HG02943 (cell line): Measurements from ENCODE around the gene S100A11.

Experiments used
- ATAC-seq: cut with Tn5 transposase; IDR thresholded peaks from one replicate; pipeline ENCODE4 v1.9.1; 2021; ENCODE audit warnings: mild to moderate bottlenecking, low read depth, moderate library complexity; ENCODE audit not compliant: unreplicated experiment

Gene S100A11

DNA sequence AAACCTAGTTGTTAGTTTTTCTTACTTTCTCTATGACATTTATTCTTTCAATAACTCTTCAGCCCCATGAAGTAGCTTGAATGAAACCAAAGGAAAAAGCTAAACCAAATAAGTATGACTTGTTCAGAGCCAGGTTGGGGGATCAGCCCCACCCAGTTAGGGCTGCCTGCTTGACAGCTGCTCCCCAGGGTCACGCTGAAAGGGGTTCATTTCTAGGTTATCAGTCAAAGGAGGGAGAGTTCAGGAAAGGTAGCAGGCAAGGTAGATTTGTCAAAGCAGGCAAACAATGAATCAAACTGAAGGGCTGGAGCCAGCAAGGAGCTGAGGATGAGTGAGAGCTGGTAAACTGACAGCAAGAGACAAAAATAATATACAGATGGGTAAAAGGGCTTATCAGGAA, 3.1 kb upstream of the S100A11 start:
- ATAC-seq: no peak

DNA sequence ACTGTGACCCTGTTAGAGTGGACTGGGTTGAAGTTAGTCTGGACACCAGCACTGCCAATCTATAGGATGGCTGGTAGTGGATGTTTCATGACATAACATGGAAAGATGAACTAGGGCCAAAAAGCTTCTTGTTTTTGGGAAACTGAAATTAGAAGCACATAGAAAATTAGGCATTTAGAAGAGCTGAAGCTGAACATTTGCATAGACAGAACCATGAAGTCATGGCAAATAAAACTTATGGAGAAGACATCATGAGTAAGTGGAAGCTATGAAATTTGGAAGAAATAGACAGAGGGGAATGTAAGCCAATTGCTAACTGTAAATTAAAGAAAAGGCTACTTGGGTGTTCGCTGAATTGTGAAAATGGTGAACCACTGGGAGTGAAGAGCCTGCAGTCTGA, 2.7 kb upstream of the S100A11 start:
- no peak for ATAC-seq

DNA sequence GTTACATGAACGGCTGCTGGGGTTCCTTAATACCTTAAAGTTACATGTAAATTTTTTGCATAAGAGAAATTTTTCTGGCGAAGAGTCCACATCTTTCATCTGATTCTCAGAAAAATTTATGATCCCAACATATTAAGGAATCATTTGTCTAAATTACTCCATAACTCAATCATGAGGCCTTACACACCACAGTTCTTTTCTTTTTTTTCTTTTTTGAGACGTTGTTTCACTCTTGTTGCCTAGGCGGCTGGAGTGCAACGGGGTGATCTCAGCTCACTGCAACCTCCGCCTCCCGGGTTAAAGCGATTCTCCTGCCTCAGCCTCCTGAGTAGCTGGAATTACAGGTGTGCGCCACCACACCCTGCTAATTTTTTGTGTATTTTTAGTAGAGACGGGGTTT, 2.1 kb upstream of the S100A11 start:
- ATAC-seq: no peak

DNA sequence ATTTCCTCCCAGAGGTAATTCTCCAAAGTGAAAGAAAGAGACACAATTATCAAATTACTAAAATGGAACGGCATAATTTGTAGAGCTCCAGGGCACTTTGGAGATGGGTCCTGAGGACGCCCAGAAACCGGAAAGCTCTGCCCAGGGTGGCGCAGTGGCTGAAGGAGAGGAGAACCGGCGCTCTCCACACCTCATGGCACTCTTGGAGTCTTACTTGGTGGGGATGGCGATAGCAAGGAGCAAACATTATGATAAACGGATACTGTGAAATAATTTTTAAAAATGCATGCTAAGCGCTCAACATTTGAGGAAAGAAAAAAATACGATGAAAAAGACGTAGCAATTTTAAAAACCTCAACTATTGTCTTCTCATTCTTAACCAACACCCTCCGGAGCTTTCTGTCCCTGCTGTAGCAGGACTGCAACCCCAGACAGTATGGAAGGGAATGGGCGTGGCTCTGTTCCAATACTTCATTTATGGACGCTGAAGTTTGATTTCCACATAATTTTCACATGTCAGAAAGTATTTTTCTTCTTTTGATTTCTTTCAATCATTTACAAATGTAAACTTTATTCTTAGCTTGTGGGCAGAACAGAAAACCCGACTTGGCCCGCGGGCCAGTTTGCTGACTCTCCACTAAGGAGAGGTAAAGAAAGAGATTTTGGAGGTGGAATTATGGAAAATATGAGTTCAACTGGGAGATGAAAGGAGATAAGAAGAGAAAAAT, 1.1 kb downstream of the S100A11 start:
- no peak for ATAC-seq

DNA sequence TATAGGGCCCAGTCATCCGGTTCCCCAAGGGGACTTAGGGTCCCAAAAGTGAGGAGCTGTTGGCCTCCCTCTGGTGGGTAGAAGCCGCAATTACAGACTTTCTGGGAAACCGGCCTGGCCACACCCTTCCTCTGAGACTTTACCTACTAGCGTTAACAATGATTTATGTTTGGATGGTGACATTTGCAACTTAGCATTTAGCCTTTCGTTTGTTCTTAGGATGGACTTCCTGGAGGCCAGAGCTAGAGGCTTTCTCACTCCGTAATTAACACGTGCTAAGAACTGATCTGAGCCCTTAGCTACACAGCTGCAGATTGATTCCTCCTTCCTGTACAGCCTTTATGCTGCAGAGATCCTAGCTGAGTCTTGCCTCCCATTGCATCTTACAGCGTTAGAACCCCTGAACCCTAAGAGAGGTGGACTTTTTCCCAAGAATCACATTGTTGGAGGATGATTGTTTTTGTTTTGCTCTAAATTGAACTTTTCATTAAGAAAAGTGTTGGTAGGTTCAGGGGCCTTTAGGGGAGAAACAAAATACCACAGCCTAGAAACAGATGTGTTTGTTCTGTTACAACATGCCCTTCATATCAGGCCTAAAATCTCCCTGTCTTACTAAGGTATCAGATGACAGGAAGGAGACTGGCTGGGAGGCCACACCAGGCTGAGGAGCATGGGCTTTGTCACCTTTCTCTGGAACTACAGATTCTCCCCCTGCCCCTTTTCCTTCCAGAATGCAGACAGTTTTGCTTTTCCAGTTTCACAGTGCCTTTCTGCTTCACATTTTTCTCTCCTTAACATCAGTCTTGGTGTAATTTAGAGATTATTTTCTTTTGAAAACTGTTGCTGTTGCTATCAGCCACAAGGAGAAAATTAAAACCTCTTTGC, 1.9 kb downstream of the S100A11 start:
- ATAC-seq: no peak

DNA sequence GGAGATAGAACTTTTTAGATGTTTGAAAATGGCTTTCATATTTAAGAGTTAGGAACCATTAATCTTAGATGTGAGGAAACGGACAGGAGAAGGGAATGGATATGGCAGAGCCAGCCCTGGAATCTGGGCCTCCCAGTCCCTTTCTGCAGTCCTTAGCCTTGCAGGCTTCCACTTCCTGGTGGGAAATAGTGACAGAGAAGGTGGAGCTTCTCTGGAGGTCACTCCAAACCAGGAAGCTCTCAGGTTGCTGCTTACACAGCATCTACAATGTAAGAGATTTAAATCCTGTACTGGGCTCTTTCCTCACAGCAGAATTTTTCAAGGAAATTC, 2.5 kb downstream of the S100A11 start:
- no peak for ATAC-seq

DNA sequence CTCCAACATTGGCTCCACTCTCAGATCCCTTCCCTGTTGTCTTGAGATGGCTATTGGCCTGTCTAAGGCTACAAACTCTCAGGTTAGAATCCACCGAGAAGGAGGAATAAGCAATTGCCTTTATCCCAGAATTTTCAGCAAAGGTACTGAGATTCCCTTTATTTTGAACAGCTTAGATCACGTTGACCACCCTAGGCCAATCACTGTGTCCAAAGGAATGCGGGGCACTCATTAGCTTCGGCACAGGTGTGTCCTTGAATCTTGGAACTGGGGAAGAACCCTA, 6.9 kb downstream of the S100A11 start:
- ATAC-seq: no peak

DNA sequence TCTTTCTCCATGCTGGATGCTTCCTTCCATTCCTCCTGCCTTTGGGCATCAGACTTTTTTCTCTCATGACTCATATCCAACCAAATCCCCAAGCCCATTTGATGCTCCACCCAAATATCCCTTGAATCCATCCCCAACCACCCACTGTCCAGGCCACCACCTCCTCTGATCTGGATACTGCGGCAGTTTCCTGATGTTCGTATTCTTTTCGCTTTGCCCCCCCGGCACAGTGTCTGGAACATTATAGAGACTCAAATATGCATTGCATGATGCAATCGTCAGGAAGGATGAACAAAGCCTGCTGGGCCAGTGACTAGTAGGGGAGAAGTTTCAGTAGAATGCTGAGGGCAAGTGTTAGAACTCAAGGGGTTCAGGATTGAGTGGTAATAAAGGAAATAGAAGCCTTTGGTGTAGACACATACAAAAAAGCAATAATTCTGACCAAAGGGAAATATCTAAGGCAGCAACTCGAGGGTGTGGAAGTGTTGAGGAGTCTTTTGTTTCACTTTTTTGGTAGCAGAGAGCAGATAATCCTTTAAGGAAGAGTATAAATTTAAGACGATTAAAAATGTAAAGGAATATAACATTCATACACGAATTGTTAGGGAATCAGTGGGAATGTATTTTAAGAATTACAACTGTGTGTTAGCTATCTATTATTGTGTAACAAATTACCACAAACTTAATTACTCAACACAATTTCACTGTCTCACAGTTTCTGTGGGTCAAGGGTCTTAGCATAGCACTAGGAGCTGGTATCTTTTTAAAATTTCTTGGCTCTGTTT, 7.5 kb downstream of the S100A11 start:
- ATAC-seq: no peak

DNA sequence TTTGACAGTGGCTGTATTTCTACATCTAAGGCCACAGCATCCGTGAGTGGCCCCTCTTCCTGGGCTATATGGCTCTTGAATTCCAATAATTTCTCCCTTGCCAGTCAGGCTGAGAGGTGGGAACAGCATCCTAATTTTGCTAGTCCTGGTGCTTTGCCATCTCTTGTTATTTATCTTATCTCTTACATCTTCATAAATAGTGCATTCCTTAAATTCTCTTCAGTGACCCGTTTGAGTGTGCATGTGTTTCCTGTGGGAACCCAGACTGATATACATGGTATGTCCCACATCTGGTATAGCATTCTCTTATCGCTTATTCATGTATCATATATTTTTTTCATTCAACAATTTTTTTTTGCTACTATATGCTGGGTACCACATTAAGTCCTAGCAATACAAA, 9.9 kb downstream of the S100A11 start:
- ATAC-seq: no peak

DNA sequence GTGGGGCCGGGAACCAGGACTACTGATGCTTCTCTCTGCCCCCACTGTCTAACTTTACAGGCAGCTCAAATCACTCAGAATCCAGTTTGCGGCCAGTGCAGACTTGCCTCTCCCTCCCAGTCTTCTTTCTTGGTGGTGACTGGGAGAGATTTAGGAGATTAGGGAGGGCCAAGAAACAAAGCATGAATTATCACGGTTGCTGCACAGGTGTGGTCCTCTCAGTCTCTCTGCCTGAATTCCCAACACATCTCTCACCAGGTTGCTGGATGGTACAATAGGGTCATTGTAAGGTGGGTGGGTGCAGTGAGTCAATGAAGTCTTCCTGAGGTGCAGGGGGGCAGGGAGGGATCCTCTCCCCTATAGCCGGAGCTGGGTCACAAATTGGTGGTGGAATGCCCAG, 12.6 kb downstream of the S100A11 start:
- no peak for ATAC-seq

DNA sequence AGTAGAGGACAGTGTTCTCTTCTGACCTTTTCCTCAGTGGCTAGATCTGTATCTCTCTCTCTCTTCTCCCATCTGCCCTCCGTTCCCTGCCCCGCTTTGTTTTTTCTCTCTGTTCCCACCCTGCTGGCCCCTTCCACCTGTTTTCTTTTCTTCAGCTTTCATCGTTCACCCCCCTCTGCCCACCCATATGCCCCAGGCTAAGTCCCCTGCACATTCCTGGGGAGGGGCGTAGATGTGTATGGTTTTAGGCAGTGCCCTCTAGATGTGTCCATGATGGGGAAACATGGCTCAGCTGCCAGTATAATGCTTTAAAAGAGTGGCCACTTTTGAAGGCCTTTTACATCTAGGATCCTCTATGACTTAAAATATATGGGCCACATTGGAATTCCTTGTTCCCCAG, 13.6 kb downstream of the S100A11 start:
- ATAC-seq: no peak

DNA sequence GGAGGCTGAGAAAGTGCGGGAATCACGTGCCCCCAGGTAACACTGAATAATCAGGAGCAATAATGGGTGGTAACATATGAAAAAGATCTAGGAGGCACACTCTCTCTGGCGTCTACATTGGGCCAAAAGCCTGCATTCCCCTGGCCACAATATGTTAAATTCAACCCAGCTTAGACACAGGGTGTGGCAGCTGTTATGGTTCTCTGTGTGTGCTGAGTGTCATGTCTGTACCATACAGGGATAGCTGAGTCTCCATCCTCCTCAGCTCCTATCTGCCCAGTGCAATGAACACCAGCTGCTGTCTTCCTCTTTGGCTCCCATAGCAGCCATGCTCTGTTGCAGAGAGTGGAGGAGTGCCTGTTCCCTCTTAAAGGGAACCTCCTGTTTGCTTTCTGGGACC, 14.3 kb downstream of the S100A11 start:
- ATAC-seq: no peak

DNA sequence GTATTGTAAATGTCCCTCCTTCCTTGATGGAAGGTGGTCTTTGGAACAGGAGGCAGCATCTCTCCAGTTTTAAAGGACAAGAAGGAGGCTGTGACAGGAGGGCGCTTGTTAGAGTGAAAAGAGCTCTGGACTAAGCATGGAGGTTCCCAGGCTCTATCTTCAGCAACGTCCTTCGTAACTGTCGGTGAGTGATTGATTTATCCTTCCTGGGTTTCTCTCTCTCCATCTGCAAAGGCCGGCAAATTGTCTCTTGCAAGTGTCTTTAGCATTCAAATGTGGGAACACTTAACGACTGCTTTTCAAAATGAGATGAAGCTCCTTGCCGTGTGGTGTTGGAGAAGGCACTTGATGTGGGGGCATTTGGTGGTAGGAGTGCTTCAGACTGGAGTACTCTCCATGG, 15.2 kb downstream of the S100A11 start:
- no peak for ATAC-seq

DNA sequence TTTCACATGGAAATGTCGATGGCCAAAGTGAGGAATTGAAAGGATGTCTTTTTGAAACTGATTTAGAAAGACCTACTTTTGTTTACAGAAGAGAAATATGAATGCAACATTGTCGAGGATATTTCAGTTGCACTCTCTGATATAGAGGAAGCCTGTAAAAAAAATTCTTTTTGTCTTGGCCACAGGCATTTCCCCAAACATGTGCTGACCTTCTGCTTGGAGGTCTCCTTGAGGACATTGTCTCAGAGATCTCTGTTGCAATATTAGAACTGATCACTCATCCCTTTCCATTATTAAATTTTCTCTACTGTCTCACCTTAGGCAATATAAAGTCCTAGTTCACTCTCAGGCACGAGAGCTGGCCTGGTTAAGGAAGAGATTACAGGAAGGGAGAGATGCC, 16.0 kb downstream of the S100A11 start:
- no peak for ATAC-seq

DNA sequence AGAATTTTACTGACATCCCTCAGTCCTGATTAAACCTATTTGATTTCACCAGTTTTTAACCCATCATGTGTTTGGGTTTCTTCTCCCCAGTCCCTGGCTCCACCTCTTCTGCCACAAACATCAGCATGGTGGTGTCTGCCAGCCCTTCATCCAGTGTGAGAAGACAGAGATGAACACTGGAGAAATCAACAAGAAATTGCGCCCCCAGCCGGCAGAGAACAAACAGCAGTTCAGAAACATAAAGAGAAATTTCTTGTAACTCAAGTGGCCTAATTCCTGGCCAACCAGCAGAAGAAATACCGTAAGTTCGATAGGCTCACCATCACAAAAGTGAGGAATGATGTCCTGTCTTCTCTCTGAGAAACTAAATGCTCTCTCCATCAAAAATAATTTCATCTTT, 18.3 kb downstream of the S100A11 start:
- ATAC-seq: no peak

DNA sequence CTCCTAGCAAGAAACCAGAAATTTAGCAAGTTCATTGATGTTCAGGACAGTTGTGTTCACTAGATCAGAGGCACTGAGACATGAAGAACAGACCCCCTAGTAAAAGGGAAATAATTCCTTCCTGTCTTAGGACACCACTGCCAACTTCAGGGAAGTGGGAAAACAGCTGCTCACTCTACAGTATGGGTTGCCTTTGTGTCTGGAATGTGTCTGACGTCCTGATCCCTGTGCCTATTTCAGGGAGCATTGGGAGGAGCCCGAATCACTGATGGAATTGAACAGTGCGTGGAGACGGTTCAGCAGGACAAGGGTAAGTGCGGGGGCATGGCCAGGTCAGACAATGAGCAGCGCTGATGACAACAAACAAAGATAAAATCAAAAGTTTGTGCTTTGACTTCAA, 21.0 kb downstream of the S100A11 start:
- no peak for ATAC-seq

DNA sequence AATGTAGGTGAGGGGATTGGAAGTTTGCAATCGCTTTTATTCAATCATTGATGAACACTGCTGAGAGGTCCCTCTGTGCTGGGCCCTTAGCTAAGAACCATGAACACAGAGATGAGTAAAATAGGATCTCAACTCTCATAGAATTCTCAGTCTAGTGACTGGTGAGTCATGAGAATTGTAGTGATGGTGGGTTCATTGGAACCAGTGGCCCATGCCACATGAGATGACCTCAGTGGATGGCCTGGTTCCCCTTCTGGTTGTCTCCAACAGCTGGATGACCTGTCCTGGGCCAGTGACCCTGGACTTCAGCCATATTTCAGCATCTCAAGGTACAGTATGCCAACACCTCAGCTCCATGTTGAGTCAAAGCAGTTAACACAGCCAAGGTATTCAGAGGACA, 21.9 kb downstream of the S100A11 start:
- ATAC-seq: no peak

DNA sequence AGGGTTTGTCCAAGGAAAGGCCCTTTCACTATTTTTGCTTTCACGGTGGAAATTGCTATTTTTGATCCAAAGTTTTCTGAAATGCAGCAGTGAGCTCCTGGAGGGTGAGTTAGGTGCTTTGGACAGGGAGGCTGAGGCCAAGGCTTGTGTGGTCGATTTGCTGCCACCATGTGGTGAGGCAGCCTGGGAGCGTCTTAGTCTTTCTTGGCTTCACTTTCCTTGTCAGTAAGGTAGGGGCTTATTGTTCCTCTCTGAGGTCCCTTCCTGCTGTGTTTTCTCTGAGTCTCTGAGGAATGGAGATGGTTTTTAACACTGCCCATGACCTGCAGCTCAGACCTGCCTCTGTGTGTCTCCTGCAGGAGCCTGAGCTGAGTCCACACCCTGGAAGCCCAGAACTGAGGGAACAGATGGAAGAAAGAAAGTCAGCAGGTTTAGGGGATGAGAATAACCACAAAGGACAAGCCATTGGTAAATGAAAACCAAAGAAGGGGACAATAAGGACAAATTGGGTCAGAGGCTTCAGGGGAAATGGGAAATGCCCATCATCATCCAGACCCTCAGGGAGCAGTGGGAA, 23.1 kb downstream of the S100A11 start:
- ATAC-seq: no peak

DNA sequence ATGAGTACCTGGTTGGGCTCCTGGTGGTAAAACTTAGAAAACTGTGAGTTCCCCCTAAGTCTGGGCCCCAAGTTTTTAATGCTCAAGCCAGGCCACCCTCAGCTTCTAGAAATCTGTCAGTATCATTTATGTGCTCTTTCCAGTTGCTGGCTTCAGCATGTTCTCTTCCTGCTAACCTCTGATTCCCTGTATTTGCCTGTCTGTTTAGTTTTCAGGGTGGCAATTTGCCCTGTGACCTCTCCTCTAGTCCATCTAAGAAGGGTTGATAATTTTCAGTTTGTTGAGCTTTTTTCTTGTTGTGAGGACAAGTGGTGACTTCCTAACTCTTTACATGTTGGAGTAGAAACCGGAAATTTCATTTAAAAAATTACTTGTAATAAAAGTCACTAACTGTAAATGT, 27.1 kb downstream of the S100A11 start:
- no peak for ATAC-seq

DNA sequence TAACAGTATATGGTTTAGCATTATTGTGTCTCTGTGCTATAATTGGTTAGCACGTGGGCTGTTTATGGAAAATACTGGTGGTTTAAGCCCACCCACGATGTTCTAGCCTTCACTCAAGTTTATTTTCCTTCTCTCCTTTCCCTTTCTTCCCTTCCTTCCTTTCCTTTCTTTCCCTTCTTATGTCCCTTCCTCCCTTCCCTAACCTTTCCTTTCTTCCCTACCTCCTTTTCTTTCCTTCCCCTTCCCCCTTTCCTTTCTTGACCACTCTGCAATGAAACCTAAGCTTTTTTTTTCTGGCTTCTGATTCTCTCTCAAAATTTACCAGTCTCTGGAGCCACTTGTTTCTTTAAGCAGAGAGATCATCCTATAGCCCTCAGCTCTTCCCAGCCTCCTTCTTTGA, 29.8 kb downstream of the S100A11 start:
- ATAC-seq: no peak

DNA sequence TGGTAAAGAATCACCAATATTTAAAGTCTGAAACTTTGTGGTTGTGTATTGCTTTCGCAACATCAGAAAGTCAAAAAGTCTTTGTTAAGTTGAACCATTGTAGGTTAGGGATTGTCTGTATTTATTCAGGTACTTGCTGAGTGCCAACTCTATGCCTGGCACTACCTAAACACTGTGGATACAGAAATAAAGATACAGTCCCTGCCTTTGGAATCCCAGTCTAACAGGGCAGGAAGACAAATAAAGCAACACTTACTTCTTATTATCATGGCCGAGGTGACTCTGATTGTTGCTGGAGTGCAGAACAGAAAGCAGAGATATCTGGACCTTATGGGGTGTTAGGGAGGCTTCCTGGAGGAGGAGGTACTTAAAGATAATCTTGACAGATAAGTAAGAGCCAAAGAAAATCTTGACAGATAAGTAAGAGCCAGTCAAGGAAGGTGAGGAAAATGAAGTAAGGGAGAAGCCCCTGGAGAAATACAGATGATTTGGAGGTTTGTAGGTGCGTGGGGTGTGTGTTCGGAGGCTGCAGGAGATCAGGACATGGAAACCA, 31.4 kb downstream of the S100A11 start:
- ATAC-seq: no peak
